Ishikawa (cell line): ENCODE measurements around the gene GPC6.

Source experiments
- EP300 ChIP-seq: IDR thresholded peaks from 2 replicates; pipeline ENCODE4 v1.6.1; 2012; ENCODE audit warnings: borderline replicate concordance
- REST ChIP-seq: IDR thresholded peaks from 2 replicates; pipeline ENCODE4 v1.6.1; 2012; ENCODE audit warnings: low read depth, mild to moderate bottlenecking
- YY1 ChIP-seq: IDR thresholded peaks from 2 replicates; pipeline ENCODE4 v1.6.1; 2012; ENCODE audit warnings: low read depth

GRCh38 chr13:93230261-93230855 is 3.8 kb downstream of the GPC6 start:
- no peak for TF ChIP-seq EP300
- TF ChIP-seq REST, result no peak
- TF ChIP-seq YY1, result no peak
